ENCODE measurements around the gene KCNN2.

GRCh38 chr5:114319236-114319635 is 42.6 kb upstream of the KCNN2 start:
- TF ChIP-seq ZNF501 (tag by site-specific recombination; IDR thresholded peaks at IDR 0.05), result no peak
- TF ChIP-seq, protein P1, sequence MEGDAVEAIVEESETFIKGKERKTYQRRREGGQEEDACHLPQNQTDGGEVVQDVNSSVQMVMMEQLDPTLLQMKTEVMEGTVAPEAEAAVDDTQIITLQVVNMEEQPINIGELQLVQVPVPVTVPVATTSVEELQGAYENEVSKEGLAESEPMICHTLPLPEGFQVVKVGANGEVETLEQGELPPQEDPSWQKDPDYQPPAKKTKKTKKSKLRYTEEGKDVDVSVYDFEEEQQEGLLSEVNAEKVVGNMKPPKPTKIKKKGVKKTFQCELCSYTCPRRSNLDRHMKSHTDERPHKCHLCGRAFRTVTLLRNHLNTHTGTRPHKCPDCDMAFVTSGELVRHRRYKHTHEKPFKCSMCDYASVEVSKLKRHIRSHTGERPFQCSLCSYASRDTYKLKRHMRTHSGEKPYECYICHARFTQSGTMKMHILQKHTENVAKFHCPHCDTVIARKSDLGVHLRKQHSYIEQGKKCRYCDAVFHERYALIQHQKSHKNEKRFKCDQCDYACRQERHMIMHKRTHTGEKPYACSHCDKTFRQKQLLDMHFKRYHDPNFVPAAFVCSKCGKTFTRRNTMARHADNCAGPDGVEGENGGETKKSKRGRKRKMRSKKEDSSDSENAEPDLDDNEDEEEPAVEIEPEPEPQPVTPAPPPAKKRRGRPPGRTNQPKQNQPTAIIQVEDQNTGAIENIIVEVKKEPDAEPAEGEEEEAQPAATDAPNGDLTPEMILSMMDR (tag by site-specific recombination; IDR thresholded peaks at IDR 0.05), result no peak
- TF ChIP-seq ZNF561 (tag by site-specific recombination; IDR thresholded peaks at IDR 0.05; ENCODE audit: borderline replicate concordance), result no peak
- TF ChIP-seq ZNF133 (tag by site-specific recombination; IDR thresholded peaks at IDR 0.05), result no peak
- no peak for TF ChIP-seq ZNF488 (tag by site-specific recombination; IDR thresholded peaks at IDR 0.05)
- TF ChIP-seq SP7 (tag by site-specific recombination; IDR thresholded peaks at IDR 0.05), result no peak
- TF ChIP-seq ZNF629 (tag by site-specific recombination; IDR thresholded peaks at IDR 0.05), result no peak
- TF ChIP-seq ZNF140 (tag by site-specific recombination; IDR thresholded peaks at IDR 0.05), result no peak
- TF ChIP-seq YY1 (tag by site-specific recombination; IDR thresholded peaks at IDR 0.05), result no peak
